Activated naive CD4-positive, alpha-beta T cell (primary cell): ENCODE results near the gene KCND3.

Source experiments
- DNase-seq, 4 experiments: peaks; one replicate each; lab custom pipeline; 2025; lab: John Stamatoyannopoulos, UW

The KCND3 gene

GRCh38 chr1:111959436-111959835 lies 30.0 kb downstream of the KCND3 start:
- no peak for DNase-seq

- DNase-seq, result no peak
Measured at GRCh38 chr1:111958851-111959250, 30.6 kb downstream of the KCND3 start.

GRCh38 chr1:111958075-111958474 lies 31.4 kb downstream of the KCND3 start:
- no peak for DNase-seq

DNA sequence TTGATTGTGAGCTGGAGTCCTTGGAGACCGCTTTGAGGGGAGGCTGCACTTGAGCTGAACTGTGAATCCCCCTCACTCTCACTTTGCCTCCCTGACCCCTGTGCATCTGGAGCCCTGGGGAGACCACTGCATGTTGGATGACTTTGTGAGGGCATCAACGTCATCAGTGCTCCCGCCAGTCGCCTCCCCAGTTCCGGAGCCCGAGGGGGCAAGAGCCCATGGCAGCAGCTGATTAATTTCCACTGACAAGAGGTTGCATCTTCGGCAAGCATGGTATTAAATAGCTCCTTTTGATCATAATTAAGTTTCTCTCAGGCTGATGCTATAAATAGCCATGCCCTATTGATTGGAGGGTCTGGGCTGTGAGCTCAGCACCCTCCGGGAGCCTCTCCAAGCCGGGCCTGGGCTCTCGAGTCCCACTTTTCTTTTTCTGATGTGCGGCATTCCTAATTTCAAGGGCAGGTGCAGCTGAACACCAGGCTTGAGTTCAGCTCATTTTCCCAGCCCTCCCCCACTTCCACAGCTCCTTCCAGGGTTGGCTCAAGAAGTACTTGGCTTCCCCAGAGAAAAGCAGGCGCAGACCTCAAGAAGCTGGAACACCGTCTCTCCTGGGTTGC lies 33.2 kb downstream of the KCND3 start:
- DNase-seq, result no peak

DNA sequence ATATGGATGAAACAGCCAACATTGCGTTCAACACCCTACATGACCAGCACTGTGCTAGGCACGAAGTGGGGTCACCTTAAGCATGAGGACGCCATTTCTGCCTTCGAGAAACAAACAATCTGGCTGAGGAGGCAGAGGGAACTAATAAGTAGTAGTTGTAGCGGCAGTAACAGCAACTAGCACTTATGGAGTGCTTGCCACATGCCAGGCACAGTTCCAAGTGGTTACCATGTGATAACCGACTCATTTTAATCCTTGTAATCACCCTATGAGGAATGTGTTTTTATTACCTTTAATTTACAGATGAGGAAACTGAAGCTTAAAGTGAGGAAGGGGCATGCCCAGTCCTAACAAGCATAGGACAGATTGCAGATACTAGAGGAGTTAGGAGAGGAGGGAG lies 33.7 kb downstream of the KCND3 start:
- no peak for DNase-seq

DNA sequence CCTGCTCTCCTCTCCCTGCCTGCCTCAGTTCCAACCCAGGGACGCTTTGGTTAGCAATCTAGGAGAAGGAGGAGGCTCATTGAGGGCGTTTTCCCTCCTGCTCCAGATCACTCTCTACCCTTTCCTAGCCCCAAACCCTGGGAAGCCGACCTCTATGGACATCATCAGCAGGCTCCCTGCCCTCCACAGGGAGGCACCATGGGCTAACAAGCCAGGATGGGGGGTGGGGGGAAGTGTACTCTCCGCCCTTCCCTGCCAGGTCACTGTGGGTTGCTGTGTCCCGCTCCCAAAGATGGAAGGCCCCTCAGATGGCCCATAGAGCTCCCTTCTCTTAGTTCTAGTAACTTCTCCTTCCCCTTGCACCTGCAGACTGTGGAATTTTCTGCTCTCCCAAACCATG lies 35.7 kb downstream of the KCND3 start:
- DNase-seq, result no peak

DNA sequence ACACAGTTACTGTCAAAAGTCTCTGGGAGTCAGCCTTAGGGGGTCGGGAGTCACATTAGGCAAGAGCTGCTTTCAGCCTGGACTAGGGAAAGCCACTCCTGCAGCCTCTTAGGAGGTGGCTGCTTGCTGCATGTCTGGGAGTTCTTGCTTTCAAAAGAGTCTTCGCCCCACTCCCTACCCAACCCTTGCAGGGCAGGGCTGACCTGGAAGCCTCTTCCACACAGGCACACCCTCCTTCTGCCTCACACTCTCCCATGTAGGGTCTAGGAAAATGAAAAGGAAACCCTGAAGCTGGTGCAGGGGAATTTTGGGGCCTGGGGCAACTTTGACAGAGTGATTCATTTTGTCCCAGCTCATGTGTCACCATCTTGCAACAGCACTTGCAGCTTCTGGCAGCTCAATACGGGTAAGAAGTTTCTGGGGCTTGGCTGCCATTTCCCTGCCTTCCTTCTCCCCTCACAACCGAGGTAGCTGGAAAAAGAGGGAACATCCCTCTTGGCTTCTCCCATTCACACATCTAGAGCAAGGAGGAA lies 37.3 kb downstream of the KCND3 start:
- no peak for DNase-seq

DNA sequence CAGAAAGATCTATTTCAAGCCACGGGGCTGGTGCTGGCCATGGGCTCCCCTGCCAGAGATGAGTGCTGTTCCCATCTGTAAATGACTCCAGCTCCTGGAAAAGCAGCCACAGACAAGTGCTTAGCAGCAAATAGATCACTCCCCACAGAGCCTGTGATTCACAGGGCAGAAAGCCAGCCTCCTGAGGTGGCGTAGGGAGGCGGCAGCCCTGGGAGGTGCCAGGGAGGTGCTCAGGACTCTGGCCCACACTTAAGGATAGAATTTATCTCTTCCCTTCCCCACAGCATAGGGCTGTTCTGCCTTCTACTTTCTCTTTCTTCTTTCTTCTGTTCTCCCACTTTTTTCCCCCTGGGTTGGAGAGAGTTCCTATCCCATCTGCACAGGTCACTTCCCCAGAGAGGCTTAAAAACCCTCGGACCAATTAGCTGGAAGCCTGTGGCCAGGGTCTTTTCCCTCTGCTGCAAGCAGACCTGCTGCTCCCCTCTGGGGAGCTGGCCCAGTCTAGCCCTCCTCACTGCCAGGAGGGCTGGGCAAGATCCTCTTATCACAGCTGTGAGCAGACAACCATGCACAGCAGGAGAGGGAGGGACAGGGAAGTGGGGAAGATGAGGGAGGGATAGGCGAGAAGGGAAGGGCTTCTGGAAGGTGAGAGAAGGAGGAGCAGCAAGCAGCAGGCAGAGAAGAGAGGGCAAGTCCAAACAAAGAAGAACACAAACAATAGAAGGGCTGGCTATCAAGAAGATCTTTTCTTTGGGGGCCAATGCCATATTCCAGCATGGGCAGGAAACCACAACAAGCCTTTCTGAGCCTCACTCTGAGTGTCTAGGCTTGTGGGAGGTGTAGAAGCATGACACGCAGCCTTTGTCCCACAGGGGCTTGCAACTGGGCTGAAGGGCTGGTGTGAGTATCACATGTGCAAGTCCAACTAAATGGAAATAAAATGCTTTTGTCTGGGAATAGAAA lies 41.0 kb downstream of the KCND3 start:
- DNase-seq, result no peak

GRCh38 chr1:111943846-111944749 lies 45.4 kb downstream of the KCND3 start:
- no peak for DNase-seq

- DNase-seq, result no peak
Measured at GRCh38 chr1:111943066-111943465, 46.4 kb downstream of the KCND3 start.

DNA sequence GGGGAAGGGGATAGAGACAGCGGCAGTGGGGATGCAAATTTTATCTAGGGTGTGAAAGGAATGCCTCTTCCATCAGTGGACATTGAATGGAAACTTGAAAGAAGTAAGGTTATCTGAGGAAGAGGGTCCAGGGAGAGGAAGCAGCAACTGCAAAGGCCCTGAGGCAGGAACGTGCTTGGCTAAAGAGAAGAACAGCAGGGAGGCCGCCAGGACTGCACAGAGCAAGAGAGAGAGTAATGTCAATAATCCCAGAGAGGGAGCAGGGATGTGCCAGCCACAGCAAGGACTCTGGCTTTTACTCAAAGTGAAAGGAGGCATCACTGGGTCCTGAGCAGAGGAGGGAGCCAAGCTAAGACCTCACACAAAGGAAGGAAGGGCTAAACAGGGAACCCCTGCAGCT lies 50.9 kb downstream of the KCND3 start:
- no peak for DNase-seq

DNA sequence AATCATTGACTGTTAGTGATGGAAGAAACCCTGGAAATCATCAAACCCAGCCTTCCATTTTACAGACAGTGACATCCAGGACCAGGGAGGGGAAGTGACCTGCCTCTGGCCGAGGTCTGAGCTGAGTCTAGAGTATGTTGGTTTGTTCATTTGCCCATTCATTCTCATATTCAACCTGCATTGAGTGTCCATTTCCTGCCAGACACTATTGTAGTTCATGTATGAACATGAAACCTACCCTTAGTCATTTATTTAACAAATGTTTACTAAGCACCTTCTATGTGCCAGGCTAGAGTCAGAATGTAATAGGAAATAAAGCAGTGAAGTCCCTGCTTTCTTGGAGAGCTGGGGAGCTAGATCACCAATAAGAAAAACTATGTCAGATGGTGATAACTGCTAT lies 51.3 kb downstream of the KCND3 start:
- no peak for DNase-seq

- DNase-seq, result no peak
Measured at GRCh38 chr1:111937147-111937725, 52.2 kb downstream of the KCND3 start.

DNA sequence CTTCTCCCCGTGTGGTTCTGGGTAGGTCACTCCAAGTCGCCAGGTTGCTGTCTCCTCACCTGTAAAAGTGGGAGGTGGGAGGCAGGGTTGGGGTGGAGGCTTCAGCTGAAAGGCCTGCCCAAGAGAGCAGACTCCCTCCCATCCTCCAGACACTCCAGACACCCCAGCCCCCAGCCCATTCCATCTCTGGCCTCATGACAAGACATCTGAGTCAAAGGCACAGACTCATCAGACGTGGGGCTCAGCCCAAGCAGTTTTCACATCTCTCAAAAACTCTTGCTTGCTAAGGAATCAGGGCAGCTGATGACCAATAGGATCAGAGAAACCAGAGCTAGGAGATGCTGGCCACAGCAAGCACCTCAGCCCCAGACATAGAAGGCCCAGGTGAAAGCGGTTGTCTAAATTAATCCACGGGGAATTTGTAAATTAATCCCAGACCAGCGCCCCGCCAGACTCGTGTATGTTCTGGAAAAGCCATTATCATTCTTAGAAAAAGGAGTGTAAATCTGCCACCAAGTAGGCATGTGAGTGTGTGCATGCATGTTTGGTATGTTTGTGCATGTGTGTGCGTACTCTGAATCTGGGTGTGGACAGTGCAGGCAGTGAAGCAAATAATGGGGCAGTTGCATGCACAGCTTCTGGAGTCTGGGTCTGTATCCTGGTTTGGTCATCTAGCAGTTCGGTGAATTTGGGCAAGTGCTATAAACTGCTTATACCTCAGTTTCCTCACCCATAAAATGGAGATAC lies 55.2 kb downstream of the KCND3 start:
- no peak for DNase-seq

DNA sequence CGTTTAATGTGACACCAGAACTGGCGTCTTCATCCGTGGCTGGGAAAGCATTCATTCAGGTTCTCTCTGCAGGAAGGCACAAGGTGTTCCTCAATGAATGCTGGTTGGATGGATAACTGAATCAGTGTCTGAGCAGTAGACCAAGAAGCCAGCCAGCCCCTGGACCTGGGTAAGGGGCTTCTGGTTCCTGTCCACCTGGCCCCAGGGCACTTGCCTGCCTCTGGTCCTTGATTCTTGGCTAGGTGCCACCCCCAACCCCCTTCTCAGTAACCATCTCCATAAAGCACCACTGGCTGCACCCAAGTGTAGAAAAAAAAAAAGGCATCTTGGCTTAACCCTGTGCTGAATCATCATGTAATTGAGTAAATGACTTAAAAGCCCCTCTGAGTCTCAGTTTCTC lies 59.1 kb downstream of the KCND3 start:
- DNase-seq, result no peak

GRCh38 chr1:111928531-111928930 lies 60.9 kb downstream of the KCND3 start:
- DNase-seq, result no peak

DNA sequence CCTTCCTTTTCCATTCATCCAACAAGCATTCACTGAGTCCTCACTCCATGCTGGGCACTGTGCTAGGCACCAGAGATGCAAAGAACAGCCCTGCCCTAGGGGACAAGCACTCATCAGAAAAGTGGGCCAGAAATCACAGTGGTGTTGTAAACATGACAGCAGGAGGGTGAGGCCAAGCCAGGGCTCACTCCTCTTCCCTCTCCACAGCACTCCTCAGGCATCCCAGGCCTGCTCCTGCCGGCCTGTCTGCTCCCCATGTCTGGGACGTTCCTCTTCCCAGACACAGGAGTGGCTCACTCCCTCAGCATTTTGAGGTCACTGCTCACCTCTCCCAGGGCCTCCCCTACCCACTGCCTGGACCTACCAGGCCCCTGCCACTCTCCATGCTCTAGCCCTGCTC lies 61.8 kb downstream of the KCND3 start:
- no peak for DNase-seq

- no peak for DNase-seq
Measured at GRCh38 chr1:111924786-111925185, 64.7 kb downstream of the KCND3 start.

GRCh38 chr1:111923766-111924165 lies 65.7 kb downstream of the KCND3 start:
- no peak for DNase-seq

DNA sequence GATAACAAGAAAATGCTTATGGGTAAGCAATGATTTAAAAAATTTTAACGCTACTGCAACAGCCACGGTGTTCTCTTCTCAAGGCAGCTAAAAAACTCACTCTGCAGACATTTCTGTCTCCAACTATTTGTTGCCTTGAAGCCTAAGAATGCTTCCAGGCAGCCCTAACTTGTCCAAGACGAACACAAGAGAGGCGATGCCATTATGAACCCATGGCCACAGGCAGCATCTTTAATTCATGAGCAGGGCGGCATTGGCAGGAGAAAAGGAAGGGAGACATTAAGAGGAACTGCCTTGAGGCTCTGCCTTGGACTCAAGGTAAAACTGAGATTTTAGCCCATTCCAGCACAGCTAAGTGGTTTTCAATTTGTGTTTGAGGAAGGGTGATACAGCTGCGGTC lies 67.5 kb downstream of the KCND3 start:
- DNase-seq, result no peak
